Activated B cell treated with CpG ODN at 0.5 μM for 24 hours (primary cell): Measurements from ENCODE around the gene PSME1. TPM values are rescaled to one million over a fixed set of nuclear protein-coding genes. Genes with fewer than 3 reads are reported as not detected.

Experiments used
- ATAC-seq: fragments of 200-7000 bp; cut with Tn5 transposase; one replicate; pipeline ENCODE4 v1.10.0; 2021; ENCODE audit warnings: low read depth, mild to moderate bottlenecking, moderate library complexity
- CTCF ChIA-PET: fragments of 350-600 bp; sonication (Branson Sonifier 250); formaldehyde crosslinking; loops from one replicate; lab custom pipeline; 2021; ENCODE audit warnings: antibody characterized with exemption; lab: Charles Lee
- POLR2A ChIA-PET: fragments of 350-600 bp; sonication (Branson Sonifier 250); formaldehyde crosslinking; loops from one replicate; lab custom pipeline; 2021; ENCODE audit warnings: antibody characterized with exemption; lab: Charles Lee
- DNase-seq: peaks from one replicate; pipeline ENCODE4 v3.0.0; 2022
- H3K27ac Mint-ChIP-seq: one replicate; pipeline ENCODE4 v1.8.0; 2020; ENCODE audit warnings: mixed read lengths
- H3K27me3 Mint-ChIP-seq: one replicate; pipeline ENCODE4 v1.8.0; 2021; ENCODE audit warnings: mixed read lengths
- H3K36me3 Mint-ChIP-seq: one replicate; pipeline ENCODE4 v1.8.0; 2021; ENCODE audit warnings: low read depth, mixed read lengths
- H3K4me1 Mint-ChIP-seq: one replicate; pipeline ENCODE4 v1.8.0; 2021; ENCODE audit warnings: mixed read lengths
- H3K4me3 Mint-ChIP-seq: one replicate; pipeline ENCODE4 v1.8.0; 2020; ENCODE audit warnings: mild to moderate bottlenecking, mixed read lengths
- H3K9me3 Mint-ChIP-seq: one replicate; pipeline ENCODE4 v1.8.0; 2020; ENCODE audit warnings: mixed read lengths
- CTCF ChIP-seq: fragments of 200-600 bp; IDR thresholded peaks from one replicate; pipeline ENCODE4 v1.8.0; 2022; ENCODE audit warnings: antibody characterized with exemption, mild to moderate bottlenecking
- intact Hi-C: fragments of 100-400 bp; cut with micrococcal nuclease; formaldehyde crosslinking; loops from one replicate; pipeline ENCODE4 v1.15.1; 2024
- total RNA-seq: library from RNA; stranded (reverse); gene quantifications from 2 replicates; pipeline ENCODE4 v1.2.3, GENCODE V29; 2022

PSME1 gene
- total RNA-seq, result 406 and 449 TPM in 2 replicates

GRCh38 chr14:24135834-24136683 is at the start of gene PSME1:
Gene PSME1 (plus strand): TSS chr14:24136194. CDS start chr14:24136263, 69 bp downstream.
- Mint-ChIP-seq H3K27ac (peak within 1 kb of the TSS; percentile 90), H3K4me3 (peak within 1 kb of the TSS; percentile 91), H3K36me3 (peaks cover 36% of the 10 kb centered on the region), H3K4me1 (peaks cover 57% of the 10 kb centered on the region), H3K9me3 (no peaks in the 10 kb centered on the region), H3K27me3 (no peaks in the 10 kb centered on the region)
- ChIA-PET CTCF (interaction anchor here (1.0 to 2.7 kb wide), 8 partner anchors 10 to 27 kb away, joined by 3 to 13 read pairs (median 5); partner anchors contain the start of genes DCAF11, IRF9, NRL and PSME2), POLR2A (interaction anchor here (0.6 to 9.4 kb wide), 36 partner anchors 9 to 1264 kb away, joined by 3 to 239 read pairs (median 5); partner anchors contain the start of genes CHMP4A, DCAF11, IPO4 and IRF9)
- DNase-seq (peak; percentile 94), ATAC-seq (peak; percentile 97)
- intact Hi-C loops, result loop anchor here (1.0 kb wide), 7 partner anchors 10 to 295 kb away; partner anchors contain the start of genes DCAF11, IRF9, NRL and PCK2
- TF ChIP-seq CTCF, result no peak

GRCh38 chr14:24087004-24087403 is 49.0 kb upstream of the PSME1 start:
- no peaks in the 10 kb centered on the region for H3K36me3 Mint-ChIP-seq
- H3K4me3 Mint-ChIP-seq, result no peak overlapping the region
- POLR2A ChIA-PET, result interaction anchor here (1.3 kb wide), 1 partner anchor 8 kb away, joined by 4 read pairs; no protein-coding TSS in a partner anchor
- H3K4me1 Mint-ChIP-seq, result peaks cover 10% of the 10 kb centered on the region
- ATAC-seq (no peak), DNase-seq (no peak)
- no peak overlapping the region for H3K27ac Mint-ChIP-seq
- H3K9me3 Mint-ChIP-seq, result no peaks in the 10 kb centered on the region
- CTCF ChIA-PET, result no interaction called here
- H3K27me3 Mint-ChIP-seq, result no peaks in the 10 kb centered on the region
- intact Hi-C loops, result no loop called here
- no peak for TF ChIP-seq CTCF

GRCh38 chr14:24088095-24088494 is 47.9 kb upstream of the PSME1 start:
- no peaks in the 10 kb centered on the region for H3K9me3 Mint-ChIP-seq
- H3K36me3 Mint-ChIP-seq, result no peaks in the 10 kb centered on the region
- POLR2A ChIA-PET, result no interaction called here
- DNase-seq (no peak), ATAC-seq (no peak)
- peaks cover 10% of the 10 kb centered on the region for H3K4me1 Mint-ChIP-seq
- H3K27me3 Mint-ChIP-seq, result no peaks in the 10 kb centered on the region
- H3K27ac Mint-ChIP-seq, result no peak overlapping the region
- intact Hi-C loops, result no loop called here
- CTCF ChIA-PET, result interaction anchor here (0.7 to 7.9 kb wide), 3 partner anchors 21 to 343 kb away, joined by 3 to 138 read pairs (median 3); no protein-coding TSS in a partner anchor
- no peak for TF ChIP-seq CTCF
- H3K4me3 Mint-ChIP-seq, result no peak overlapping the region

GRCh38 chr14:24089890-24090289 is 46.1 kb upstream of the PSME1 start:
- POLR2A ChIA-PET, result interaction anchor here (0.6 to 7.4 kb wide), 6 partner anchors 9 to 349 kb away, joined by 3 to 111 read pairs (median 16); partner anchors contain the start of genes DCAF11, NRL and PSME1
- H3K4me3 Mint-ChIP-seq, result no peak overlapping the region
- H3K27me3 Mint-ChIP-seq, result no peaks in the 10 kb centered on the region
- no peak for ATAC-seq
- DNase-seq, result no peak
- intact Hi-C loops, result loop anchor here (1.0 to 10.0 kb wide), 8 partner anchors 9 to 535 kb away; partner anchors contain the start of genes IRF9, THTPA and ZFHX2
- no peak for TF ChIP-seq CTCF
- peaks cover 4% of the 10 kb centered on the region for H3K36me3 Mint-ChIP-seq
- CTCF ChIA-PET, result interaction anchor here (0.8 to 7.9 kb wide), 15 partner anchors 9 to 342 kb away, joined by 3 to 138 read pairs (median 9); partner anchors contain the start of genes CARMIL3, CHMP4A, DCAF11 and IRF9
- no peak overlapping the region for H3K27ac Mint-ChIP-seq
- H3K9me3 Mint-ChIP-seq, result no peaks in the 10 kb centered on the region
- peaks cover 18% of the 10 kb centered on the region for H3K4me1 Mint-ChIP-seq
